ENCODE data around the gene PIP5K1B. TPM values are rescaled to one million over a fixed set of nuclear protein-coding genes. Genes with fewer than 3 reads are reported as not detected.

Gene PIP5K1B
- total RNA-seq, 1 experiment from 2014 or later, result 0.20 TPM

GRCh38 chr9:68999393-69000105 is 294.5 kb downstream of the PIP5K1B start:
- peaks cover 7% of the 10 kb centered on the region; the same call in 1 of the 2 replicates for H3K27me3 ChIP-seq (ENCODE audit: insufficient read depth, low read length)
- ChIA-PET POLR2A (no interaction called here), CTCF (interaction anchor here (0.8 to 1.5 kb wide), 8 partner anchors 8 to 491 kb away, joined by 3 to 14 read pairs (median 4); no protein-coding TSS in a partner anchor), RAD21 (ENCODE audit: low non-redundant PET in 1 of 2, low total read pairs in 2 of 2, uncharacterized antibody in 2 of 2, unreplicated experiment in 2 of 2) (no interaction called here)
- intact Hi-C loops (cut with micrococcal nuclease), result loop anchor here (1.0 to 10.0 kb wide), 2 partner anchors 245 to 415 kb away; no protein-coding TSS in a partner anchor
- H3K9ac ChIP-seq (ENCODE audit: low read length), result no peak overlapping the region
- no peak overlapping the region for H2AFZ ChIP-seq (ENCODE audit: low read depth, low read length, poor library complexity, severe bottlenecking)
- H3K4me1 ChIP-seq (ENCODE audit: control insufficient read depth in 1 of 2, insufficient read depth in 2 of 2, low read length in 2 of 2), result no peaks in the 10 kb centered on the region
- DNase-seq (ENCODE audit: low read depth, low spot score) (peak; percentile 61), ATAC-seq (peak; percentile 97)
- no peak overlapping the region for H3K27ac ChIP-seq (ENCODE audit: low read depth, low read length)
- no peaks in the 10 kb centered on the region for H3K79me2 ChIP-seq (ENCODE audit: insufficient read depth, low read length)
- no peaks in the 10 kb centered on the region for H4K20me1 ChIP-seq (ENCODE audit: insufficient read depth)
- no peak overlapping the region for H3K4me2 ChIP-seq (ENCODE audit: low read length)
- BruUV-seq (replicated peaks), result no TSS peak
- H3K9me3 ChIP-seq (ENCODE audit: control insufficient read depth in 1 of 2, insufficient read depth in 1 of 2, low read depth in 1 of 2, low read length in 2 of 2), result no peaks in the 10 kb centered on the region
- no peak overlapping the region for H3K4me3 ChIP-seq (replicated peaks in 1 of 2; ENCODE audit: low read depth in 1 of 2, low read length in 2 of 2)
- no peaks in the 10 kb centered on the region for H3K9me2 ChIP-seq (ENCODE audit: insufficient read depth)
- TF ChIP-seq JUND (IDR thresholded peaks at IDR 0.05), result no peak
- TF ChIP-seq SIN3A (IDR thresholded peaks at IDR 0.05; ENCODE audit: low read depth), result no peak
- TF ChIP-seq ZFX (IDR thresholded peaks at IDR 0.05), result no peak
- no peak for TF ChIP-seq MAX (IDR thresholded peaks at IDR 0.05)
- TF ChIP-seq FOSL1 (IDR thresholded peaks at IDR 0.05; ENCODE audit: low read depth), result no peak
- TF ChIP-seq EGR1 (IDR thresholded peaks at IDR 0.05; ENCODE audit: low read depth), result no peak
- peak; percentile 84 for TF ChIP-seq RAD21 (IDR thresholded peaks at IDR 0.05; ENCODE audit: low read depth)
- no peak for TF ChIP-seq REST (IDR thresholded peaks at IDR 0.05; ENCODE audit: low read depth)
- TF ChIP-seq CBX3 (IDR thresholded peaks at IDR 0.05; ENCODE audit: low read depth), result no peak; the same call in 1 of the 2 replicates
- peak; percentile 81 to 94 (median 86) for TF ChIP-seq CTCF (IDR thresholded peaks at IDR 0.05 in 2 of 3, conservative IDR thresholded peaks at IDR 0.05 in 1 of 3; ENCODE audit: borderline replicate concordance in 1 of 3, insufficient read depth in 1 of 3, low read depth in 2 of 3, low read length in 2 of 3)
- no peak for TF ChIP-seq SP1 (IDR thresholded peaks at IDR 0.05; ENCODE audit: low read depth)
- H3K36me3 ChIP-seq (ENCODE audit: control insufficient read depth in 1 of 2, insufficient read depth in 2 of 2, low read length in 2 of 2), result no peaks in the 10 kb centered on the region

Measured in HCT116 (cell line).